Left renal cortex interstitium (tissue), 4 donors: Measurements from ENCODE around the gene NOTCH1. TPM values are rescaled to one million over a fixed set of nuclear protein-coding genes. Genes with fewer than 3 reads are reported as not detected.

Source experiments
- DNase-seq, 4 donors: peaks; one replicate each; pipeline ENCODE4 v3.0.0-alpha.2; 2013; ENCODE audit warnings: low read depth in 4 of 4, low spot score in 2 of 4, missing footprints in 1 of 4
- polyA plus RNA-seq, 4 donors: library from polyadenylated mRNA; unstranded; fragments of 120-200 nt; gene quantifications; one replicate each; pipeline ENCODE4 v1.2.1, GENCODE V29; 2013; ENCODE audit not compliant: insufficient read length in 4 of 4

Gene NOTCH1
- polyA plus RNA-seq, 4 donors, result 19.8 to 47.5 (median 34.2) TPM

GRCh38 chr9:136507221-136507991 lies 38.4 kb downstream of the NOTCH1 start:
- DNase-seq, result no peak

DNA sequence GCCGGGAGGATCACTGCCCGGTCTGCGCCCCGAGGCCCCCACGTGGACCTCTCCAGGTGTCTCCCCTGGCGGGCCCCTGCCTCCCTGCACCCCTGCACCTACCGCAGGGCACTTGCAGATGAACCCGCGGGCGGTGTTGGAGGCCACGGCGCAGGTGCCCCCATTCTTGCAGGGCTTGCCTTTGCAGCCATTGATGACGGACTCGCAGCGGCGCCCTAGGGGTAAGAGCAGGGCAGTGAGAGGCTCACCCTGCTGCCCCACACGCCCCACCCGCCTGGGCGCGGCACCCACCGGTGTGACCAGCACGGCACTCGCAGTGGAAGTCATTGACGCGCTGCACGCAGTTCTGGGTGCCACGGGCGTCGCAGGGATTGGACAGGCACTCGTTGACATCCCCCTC lies 39.4 kb downstream of the NOTCH1 start:
- no peak for DNase-seq

- DNase-seq, result no peak
These were observed 40.1 kb downstream of the NOTCH1 start for GRCh38 chr9:136505406-136506403.

GRCh38 chr9:136504512-136505348 lies 41.1 kb downstream of the NOTCH1 start:
- no peak for DNase-seq

GRCh38 chr9:136502940-136503550 lies 42.8 kb downstream of the NOTCH1 start:
- DNase-seq, result no peak

DNA sequence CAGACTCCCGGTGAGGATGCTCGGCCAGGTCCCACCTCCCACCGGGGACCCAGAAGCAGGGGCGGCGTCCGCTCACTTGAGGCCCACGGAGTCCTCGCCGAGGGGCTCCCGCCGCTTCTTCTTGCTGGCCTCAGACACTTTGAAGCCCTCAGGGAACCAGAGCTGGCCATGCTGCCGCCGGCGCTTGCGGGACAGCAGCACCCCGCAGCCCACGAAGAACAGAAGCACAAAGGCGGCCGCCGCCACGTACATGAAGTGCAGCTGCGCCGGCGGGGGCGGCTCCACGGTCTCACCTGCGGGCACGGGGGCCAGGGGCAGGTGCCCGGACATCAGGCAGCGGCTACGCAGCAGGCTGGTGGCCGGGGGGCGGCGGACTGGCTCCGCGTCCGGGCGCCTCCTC lies 43.7 kb downstream of the NOTCH1 start:
- no peak for DNase-seq

DNA sequence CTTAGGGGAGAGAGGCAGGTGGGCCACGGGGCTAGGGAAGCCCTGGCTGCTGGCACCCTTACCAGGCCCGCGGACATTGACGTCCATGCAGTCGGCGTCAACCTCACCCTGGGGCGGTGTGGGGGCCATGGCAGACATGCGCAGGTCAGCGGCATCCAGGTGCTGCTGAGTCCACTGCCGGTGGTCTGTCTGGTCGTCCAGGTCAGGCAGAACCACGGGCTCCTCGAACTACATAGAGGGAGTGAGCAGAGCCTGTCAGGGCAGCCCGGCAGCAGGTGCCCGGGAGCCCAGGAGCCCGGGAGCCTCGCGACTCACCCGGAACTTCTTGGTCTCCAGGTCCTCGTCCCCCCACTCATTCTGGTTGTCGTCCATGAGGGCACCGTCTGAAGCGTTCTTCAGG lies 44.2 kb downstream of the NOTCH1 start:
- no peak for DNase-seq

- no peak for DNase-seq
These were observed 45.6 kb downstream of the NOTCH1 start for GRCh38 chr9:136499935-136500910.

GRCh38 chr9:136499071-136499934 lies 46.5 kb downstream of the NOTCH1 start:
- no peak for DNase-seq

GRCh38 chr9:136497916-136498695 lies 47.7 kb downstream of the NOTCH1 start:
- DNase-seq, result no peak

DNA sequence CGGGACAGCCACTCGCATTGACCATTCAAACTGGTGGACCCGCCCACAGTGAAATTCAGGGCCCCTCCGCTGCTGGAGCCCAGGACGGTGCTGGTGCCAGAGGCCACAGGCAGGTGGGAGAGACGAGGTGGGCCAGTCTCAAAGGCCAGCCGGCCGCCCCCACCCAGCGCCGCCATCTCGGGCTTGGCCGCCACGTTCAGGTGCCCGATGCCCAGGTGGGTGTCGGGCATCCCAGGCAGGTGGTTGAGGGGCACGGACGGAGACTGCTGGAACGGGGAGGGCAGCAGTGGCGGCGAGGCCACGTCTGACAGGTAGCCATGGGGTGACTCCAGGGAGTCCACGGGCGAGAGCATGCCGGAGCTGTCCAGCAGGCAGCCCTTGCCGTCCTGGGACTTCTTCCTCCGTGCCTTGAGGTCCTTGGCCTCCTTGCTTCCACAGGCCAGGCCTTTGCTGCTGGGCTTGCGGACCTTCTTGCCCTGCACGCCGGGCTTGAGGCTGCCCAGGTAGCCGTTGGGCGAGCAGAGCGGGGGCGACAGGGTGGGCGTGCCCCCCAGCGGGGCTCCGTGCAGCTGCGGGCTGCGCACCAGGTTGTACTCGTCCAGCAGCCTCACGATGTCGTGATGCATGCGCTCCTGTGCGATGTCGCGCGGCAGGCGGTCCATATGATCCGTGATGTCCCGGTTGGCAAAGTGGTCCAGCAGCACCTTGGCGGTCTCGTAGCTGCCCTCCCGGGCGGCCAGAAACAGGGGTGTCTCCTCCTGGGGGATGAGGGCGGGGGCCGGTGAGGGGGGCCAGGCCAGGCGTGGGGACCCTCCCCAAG lies 48.8 kb downstream of the NOTCH1 start:
- DNase-seq, result no peak

DNA sequence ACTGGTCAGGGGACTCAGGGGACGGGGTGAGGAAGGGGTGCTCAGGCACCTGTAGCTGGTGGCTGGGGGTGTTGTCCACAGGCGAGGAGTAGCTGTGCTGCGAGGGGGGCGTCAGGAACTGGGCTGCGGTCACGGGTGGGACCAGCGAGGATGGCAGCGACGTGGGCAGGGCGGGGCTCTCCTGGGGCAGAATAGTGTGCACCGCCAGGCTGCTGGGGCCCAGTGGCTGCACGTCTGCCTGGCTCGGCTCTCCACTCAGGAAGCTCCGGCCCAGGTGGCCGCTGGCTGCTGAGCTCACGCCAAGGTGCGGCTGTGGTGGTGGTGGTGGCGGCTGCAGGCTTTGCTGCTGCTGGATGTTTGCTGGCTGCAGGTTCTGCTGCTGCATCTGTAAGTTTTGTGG lies 49.7 kb downstream of the NOTCH1 start:
- no peak for DNase-seq

DNA sequence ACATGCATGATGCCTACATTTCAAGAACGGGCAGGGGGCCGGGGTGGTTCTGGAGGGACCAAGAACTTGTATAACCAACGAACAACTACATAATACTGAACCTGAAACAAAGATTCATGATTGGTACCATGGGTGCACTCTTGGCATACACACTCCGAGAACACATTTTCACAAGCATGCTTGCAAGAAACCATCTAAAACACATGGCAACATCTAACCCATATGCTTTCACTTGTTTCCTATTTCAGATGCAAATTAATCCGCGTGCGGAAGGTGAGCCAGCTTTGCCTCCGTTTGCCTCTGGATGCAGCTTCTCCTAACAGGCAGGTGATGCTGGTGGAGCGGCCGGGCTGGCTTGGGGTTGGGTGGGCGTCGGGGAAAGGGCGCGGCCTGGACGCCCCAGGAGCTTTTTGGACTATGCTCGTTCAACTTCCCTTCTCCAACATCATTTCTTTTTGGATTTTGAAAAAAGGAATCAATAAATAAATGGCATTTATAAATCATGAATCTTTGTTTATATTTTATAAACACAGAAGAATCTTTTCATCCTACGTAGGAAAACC lies 50.5 kb downstream of the NOTCH1 start:
- no peak for DNase-seq

DNA sequence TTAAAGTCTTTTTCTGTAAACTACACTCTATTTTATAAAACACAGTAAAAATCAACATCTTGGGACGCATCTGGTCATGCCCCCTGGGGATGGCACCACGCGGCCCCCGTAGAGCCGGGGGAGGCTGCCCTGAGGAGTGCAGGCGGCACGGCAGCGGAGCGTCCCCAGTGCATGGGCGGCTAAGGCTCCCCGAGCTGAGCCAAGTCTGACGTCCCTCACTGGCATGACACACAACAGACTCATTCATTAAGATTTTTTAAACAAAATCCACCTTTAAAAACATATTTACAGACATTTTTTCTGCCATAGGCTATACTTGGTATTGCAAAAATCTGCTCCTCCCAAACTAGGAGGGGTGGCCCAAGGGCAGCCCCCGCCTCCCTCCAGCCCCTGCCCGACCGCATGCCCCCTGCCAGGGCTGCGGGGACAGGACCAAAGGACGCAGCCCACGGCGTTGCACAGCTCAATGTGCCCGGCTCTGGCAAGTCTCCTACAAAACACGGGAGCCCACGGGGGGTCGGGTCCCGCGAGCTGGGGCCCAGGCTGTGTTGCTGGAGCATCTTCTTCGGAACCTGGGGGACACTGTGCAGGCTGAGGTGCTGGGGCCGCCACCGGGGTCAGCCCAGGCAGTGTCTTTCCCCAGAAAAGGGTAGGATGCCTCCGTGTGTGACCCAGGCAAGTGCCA lies 51.2 kb downstream of the NOTCH1 start:
- DNase-seq, result no peak

DNA sequence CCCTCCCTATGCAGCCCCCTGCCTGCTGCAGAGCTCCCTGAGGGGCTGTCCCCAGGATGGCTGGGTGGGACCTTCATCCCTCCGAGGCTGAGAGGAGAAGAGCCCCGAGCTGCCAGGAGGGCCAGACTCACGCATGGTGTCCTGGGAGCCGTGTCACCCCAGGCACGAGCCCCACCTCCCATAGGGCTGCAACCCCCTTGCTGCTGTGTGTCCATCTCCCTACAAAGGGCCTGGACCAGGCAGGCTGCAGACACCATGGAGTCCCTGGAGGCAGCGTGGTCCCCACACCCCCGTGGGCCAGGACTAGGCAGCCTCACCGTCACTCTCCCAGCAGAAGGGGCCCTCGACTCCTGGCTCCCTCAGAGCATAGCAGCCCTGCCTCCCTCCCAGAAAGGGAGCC lies 51.8 kb downstream of the NOTCH1 start:
- DNase-seq, result no peak

GRCh38 chr9:136493567-136493971 lies 52.3 kb downstream of the NOTCH1 start:
- DNase-seq, result no peak
